HEK293 (cell line): Measurements from ENCODE around the gene AMBRA1.

Experiments used
- CTCF ChIA-PET: fragments of 350-600 bp; formaldehyde crosslinking; extraction: SDS; loops from one replicate; lab custom pipeline; 2021; ENCODE audit warnings: antibody characterized with exemption; lab: Yijun Ruan, JAX
- POLR2A ChIA-PET: fragments of 300-600 bp; formaldehyde crosslinking; extraction: SDS; loops from one replicate; lab custom pipeline; 2020; ENCODE audit warnings: antibody characterized with exemption, inconsistent platforms; lab: Yijun Ruan, JAX
- H3K27ac ChIP-seq: fragments of 200-500 bp; sonication (Bioruptor generic); 2 replicates; pipeline ENCODE4 v1.5.1; 2014; ENCODE audit warnings: low read depth, low read length, control low read depth, inconsistent platforms; ENCODE audit errors: extremely low read depth
- H3K36me3 ChIP-seq, 2 experiments: fragments of 200-500 bp in 1 of 2; sonication (Bioruptor generic) in 1 of 2; 1 replicate in 1 of 2; 2 replicates in 1 of 2; pipeline ENCODE4 v1.5.1; 2014 to 2017; ENCODE audit warnings: inconsistent platforms in 2 of 2, low read length in 2 of 2; ENCODE audit not compliant: control insufficient read depth in 2 of 2, insufficient read depth in 1 of 2
- H3K4me1 ChIP-seq: fragments of 200-500 bp; sonication (Bioruptor generic); 2 replicates; pipeline ENCODE4 v1.5.1; 2014; ENCODE audit warnings: mild to moderate bottlenecking, low read length, inconsistent platforms; ENCODE audit not compliant: control insufficient read depth, insufficient read depth
- H3K4me3 ChIP-seq: 2 replicates; pipeline ENCODE4 v1.5.1; 2011; ENCODE audit warnings: low read depth, mild to moderate bottlenecking, control low read depth, low read length, moderate library complexity
- H3K9me3 ChIP-seq: fragments of 200-500 bp; sonication (Bioruptor generic); 2 replicates; pipeline ENCODE4 v1.5.1; 2014; ENCODE audit warnings: low read depth, low read length, inconsistent platforms; ENCODE audit not compliant: control insufficient read depth, insufficient read depth
- GLIS1 ChIP-seq: fragments of 450-650 bp; formaldehyde crosslinking; IDR thresholded peaks from 2 replicates; pipeline ENCODE4 v1.5.1; 2016; ENCODE audit warnings: missing biosample characterization, missing genetic modification characterization
- KLF8 ChIP-seq: fragments of 450-650 bp; formaldehyde crosslinking; IDR thresholded peaks from 2 replicates; pipeline ENCODE4 v1.5.1; 2016; ENCODE audit warnings: missing biosample characterization, missing genetic modification characterization
- PATZ1 ChIP-seq: fragments of 450-650 bp; formaldehyde crosslinking; IDR thresholded peaks from 2 replicates; pipeline ENCODE4 v1.5.1; 2016; ENCODE audit warnings: missing biosample characterization, missing genetic modification characterization
- ZBTB17 ChIP-seq: fragments of 450-650 bp; formaldehyde crosslinking; IDR thresholded peaks from 2 replicates; pipeline ENCODE4 v1.5.1; 2016; ENCODE audit warnings: missing biosample characterization, missing genetic modification characterization
- ZBTB44 ChIP-seq: fragments of 450-650 bp; IDR thresholded peaks from 2 replicates; pipeline ENCODE4 v1.5.1; 2018; ENCODE audit warnings: missing biosample characterization, mild to moderate bottlenecking, missing genetic modification characterization
- ZBTB49 ChIP-seq: fragments of 450-650 bp; formaldehyde crosslinking; IDR thresholded peaks from 2 replicates; pipeline ENCODE4 v1.5.1; 2016; ENCODE audit warnings: missing biosample characterization, missing genetic modification characterization, low read depth
- ZNF211 ChIP-seq: fragments of 450-650 bp; formaldehyde crosslinking; IDR thresholded peaks from 2 replicates; pipeline ENCODE4 v1.5.1; 2016; ENCODE audit warnings: low read depth, missing biosample characterization, missing genetic modification characterization
- ZNF350 ChIP-seq: fragments of 450-650 bp; formaldehyde crosslinking; IDR thresholded peaks from 2 replicates; pipeline ENCODE4 v1.5.0; 2017; ENCODE audit warnings: missing biosample characterization, mild to moderate bottlenecking, missing genetic modification characterization
- ZNF398 ChIP-seq: fragments of 450-650 bp; formaldehyde crosslinking; IDR thresholded peaks from 2 replicates; pipeline ENCODE4 v1.5.1; 2017; ENCODE audit warnings: missing biosample characterization, missing genetic modification characterization
- ZNF416 ChIP-seq: fragments of 450-650 bp; formaldehyde crosslinking; IDR thresholded peaks from 2 replicates; pipeline ENCODE4 v1.5.1; 2016; ENCODE audit warnings: missing biosample characterization, missing genetic modification characterization
- ZNF423 ChIP-seq: fragments of 450-650 bp; formaldehyde crosslinking; IDR thresholded peaks from 2 replicates; pipeline ENCODE4 v1.5.1; 2016; ENCODE audit warnings: missing biosample characterization, missing genetic modification characterization
- ZNF529 ChIP-seq: fragments of 450-650 bp; formaldehyde crosslinking; IDR thresholded peaks from 2 replicates; pipeline ENCODE4 v1.5.1; 2017; ENCODE audit warnings: missing genetic modification characterization, missing biosample characterization; ENCODE audit not compliant: insufficient replicate concordance
- ZNF704 ChIP-seq: fragments of 450-650 bp; formaldehyde crosslinking; IDR thresholded peaks from 2 replicates; pipeline ENCODE4 v1.5.1; 2016; ENCODE audit warnings: missing biosample characterization, missing genetic modification characterization
- ZSCAN18 ChIP-seq: fragments of 450-650 bp; formaldehyde crosslinking; IDR thresholded peaks from 2 replicates; pipeline ENCODE4 v1.5.1; 2016; ENCODE audit warnings: missing biosample characterization, missing genetic modification characterization
- ZSCAN5A ChIP-seq: fragments of 450-650 bp; formaldehyde crosslinking; IDR thresholded peaks from 2 replicates; pipeline ENCODE4 v1.5.1; 2016; ENCODE audit warnings: missing biosample characterization, missing genetic modification characterization

AMBRA1 gene

GRCh38 chr11:46615756-46616155 lies 21.9 kb upstream of the AMBRA1 start:
- TF ChIP-seq ZNF211 (tag by site-specific recombination) (no peak), ZNF704 (tag by site-specific recombination) (no peak), ZNF350 (tag by site-specific recombination) (no peak), ZNF423 (no peak), ZBTB44 (tag by site-specific recombination) (no peak), KLF8 (tag by site-specific recombination) (no peak), ZBTB49 (tag by site-specific recombination) (no peak)
- Histone ChIP-seq H3K4me1 (no peaks in the 10 kb centered on the region), H3K27ac (no peak overlapping the region), H3K9me3 (no peaks in the 10 kb centered on the region), H3K36me3 (peaks cover 0 to 8% of the 10 kb centered on the region in 2 experiments; a peak in 2 of 3 replicates), H3K4me3 (no peak overlapping the region)
- ChIA-PET POLR2A (interaction anchor here (2.8 kb wide), 1 partner anchor 22 kb away, joined by 13 read pairs; the partner anchor contains the start of gene AMBRA1), CTCF (interaction anchor here (0.7 to 3.4 kb wide), 4 partner anchors 35 to 233 kb away, joined by 3 to 10 read pairs (median 6); no protein-coding TSS in a partner anchor)

- no peak overlapping the region for H3K27ac ChIP-seq
- no peaks in the 10 kb centered on the region for H3K36me3 ChIP-seq
- H3K4me3 ChIP-seq: no peak overlapping the region
- CTCF ChIA-PET: interaction anchor here (0.6 to 1.1 kb wide), 4 partner anchors 19 to 260 kb away, joined by 4 to 5 read pairs (median 4); no protein-coding TSS in a partner anchor
- H3K9me3 ChIP-seq: no peaks in the 10 kb centered on the region
- TF ChIP-seq PATZ1 (tag by site-specific recombination) (no peak), ZBTB17 (tag by site-specific recombination) (peak; percentile 58; the same call in 1 of the 2 replicates)
- POLR2A ChIA-PET: interaction anchor here (0.7 to 2.0 kb wide), 3 partner anchors 9 to 51 kb away, joined by 5 to 10 read pairs (median 7); partner anchors contain the start of gene AMBRA1
- H3K4me1 ChIP-seq: no peaks in the 10 kb centered on the region
Measured at GRCh38 chr11:46612326-46612725, 18.5 kb upstream of the AMBRA1 start.

GRCh38 chr11:46611526-46612304 lies 17.9 kb upstream of the AMBRA1 start:
- Histone ChIP-seq H3K4me3 (no peak overlapping the region), H3K4me1 (no peaks in the 10 kb centered on the region), H3K27ac (no peak overlapping the region), H3K9me3 (no peaks in the 10 kb centered on the region), H3K36me3 (no peaks in the 10 kb centered on the region)
- CTCF ChIA-PET: interaction anchor here (0.7 to 0.8 kb wide), 2 partner anchors 12 to 136 kb away, joined by 4 read pairs; no protein-coding TSS in a partner anchor
- POLR2A ChIA-PET: interaction anchor here (2.0 kb wide), 1 partner anchor 18 kb away, joined by 10 read pairs; the partner anchor contains the start of gene AMBRA1
- TF ChIP-seq ZNF398 (tag by site-specific recombination): 0 out of 2 replicates have a peak, but pooled peaks have one; percentile 41
- TF ChIP-seq ZSCAN18 (tag by site-specific recombination): no peak
- no peak for TF ChIP-seq ZNF529 (tag by site-specific recombination)
- no peak for TF ChIP-seq ZSCAN5A
- peak; percentile 46; the same call in 1 of the 2 replicates for TF ChIP-seq GLIS1
- no peak for TF ChIP-seq ZNF416 (tag by site-specific recombination)
